Bone marrow (tissue), 2 donors: ENCODE data around the gene OR5D13.

Source experiments
- DNase-seq, 2 donors: peaks; one replicate each; lab custom pipeline; 2025; lab: John Stamatoyannopoulos, UW

OR5D13 gene

GRCh38 chr11:55773138-55773537 lies at the start of gene OR5D13:
TSS of gene OR5D13 (plus strand) at chr11:55773438. CDS start at chr11:55773438, 0 bp downstream.
- DNase-seq: no peak

DNA sequence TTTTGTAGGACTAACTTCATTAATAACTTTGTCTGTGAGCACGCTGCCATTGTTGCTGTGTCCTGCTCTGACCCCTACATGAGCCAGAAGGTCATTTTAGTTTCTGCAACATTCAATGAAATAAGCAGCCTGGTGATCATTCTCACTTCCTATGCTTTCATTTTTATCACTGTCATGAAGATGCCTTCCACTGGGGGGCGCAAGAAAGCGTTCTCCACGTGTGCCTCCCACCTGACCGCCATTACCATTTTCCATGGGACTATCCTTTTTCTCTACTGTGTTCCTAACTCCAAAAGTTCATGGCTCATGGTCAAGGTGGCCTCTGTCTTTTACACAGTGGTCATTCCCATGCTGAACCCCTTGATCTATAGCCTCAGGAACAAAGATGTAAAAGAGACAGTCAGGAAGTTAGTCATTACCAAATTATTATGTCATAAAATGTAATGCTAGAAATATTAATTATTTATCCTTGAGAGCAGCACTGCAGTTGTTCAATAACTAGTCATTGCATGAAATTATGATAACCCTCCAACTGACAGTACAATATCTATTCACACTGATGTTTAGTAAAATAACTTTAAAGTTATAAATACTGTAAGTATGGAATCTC lies 46.4 kb upstream of the OR5D13 start:
- no peak for DNase-seq

DNA sequence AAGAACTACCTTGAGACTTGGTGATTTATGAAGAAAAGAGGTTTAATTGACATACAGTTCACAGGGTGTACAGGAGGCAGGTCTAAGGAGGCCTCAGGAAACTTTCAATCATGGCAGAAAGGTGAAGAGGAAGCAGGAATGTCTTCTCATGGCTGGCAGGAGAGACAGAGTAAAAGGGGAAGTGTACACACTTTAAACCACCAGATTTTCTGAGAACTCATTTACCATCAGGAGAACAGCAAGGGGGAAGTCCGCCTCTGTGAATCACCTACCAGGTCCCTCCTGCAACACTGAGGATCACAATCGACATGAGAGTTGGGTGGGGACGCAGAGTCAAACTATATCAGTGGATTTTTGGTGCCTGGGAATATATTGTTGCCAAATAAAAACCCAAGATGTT lies 40.3 kb upstream of the OR5D13 start:
- no peak for DNase-seq

DNA sequence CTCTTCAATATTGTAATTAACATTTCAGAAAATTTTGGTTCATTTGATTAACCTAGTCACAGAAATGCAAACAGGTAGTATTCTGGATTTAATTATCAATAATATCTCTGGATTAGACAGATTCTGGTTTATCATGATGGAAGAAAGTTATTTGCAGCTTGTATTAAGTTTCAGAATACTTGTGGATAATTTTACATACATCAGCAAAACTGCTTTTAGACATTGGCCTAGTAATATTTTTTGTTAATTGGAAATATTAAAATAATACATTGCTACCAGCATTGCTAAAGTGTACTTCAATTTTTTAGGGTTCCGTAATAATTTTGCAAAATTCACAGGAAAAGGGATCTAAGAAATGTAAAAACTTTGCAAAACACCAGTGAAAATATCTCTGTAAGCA lies 18.4 kb downstream of the OR5D13 start:
- no peak for DNase-seq

GRCh38 chr11:55793321-55793720 lies 20.1 kb downstream of the OR5D13 start:
- no peak for DNase-seq

DNA sequence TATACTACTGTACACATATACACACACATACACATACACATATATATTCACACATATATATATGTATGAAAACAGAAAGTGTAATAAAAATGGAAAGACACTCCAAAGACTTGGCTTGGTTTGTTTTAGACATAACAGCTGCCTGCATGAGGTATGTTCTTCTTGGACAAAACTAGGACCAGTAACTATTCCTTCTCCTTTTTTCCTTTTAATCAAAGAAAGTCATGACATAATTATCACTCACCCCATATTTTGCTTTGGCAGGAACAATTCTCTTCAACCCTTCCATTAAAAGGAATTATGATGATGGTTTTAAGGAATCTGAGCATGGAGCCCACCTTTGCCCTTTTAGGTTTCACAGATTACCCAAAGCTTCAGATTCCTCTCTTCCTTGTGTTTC lies 22.0 kb downstream of the OR5D13 start, which contains the start of gene OR5D14:
OR5D14 (plus strand) TSS at position 301 of the 400 bp plus-strand sequence; CDS start at position 301, 0 bp downstream.
- DNase-seq: no peak

- DNase-seq: no peak
Measured at GRCh38 chr11:55806248-55806647, 33.0 kb downstream of the OR5D13 start.

DNA sequence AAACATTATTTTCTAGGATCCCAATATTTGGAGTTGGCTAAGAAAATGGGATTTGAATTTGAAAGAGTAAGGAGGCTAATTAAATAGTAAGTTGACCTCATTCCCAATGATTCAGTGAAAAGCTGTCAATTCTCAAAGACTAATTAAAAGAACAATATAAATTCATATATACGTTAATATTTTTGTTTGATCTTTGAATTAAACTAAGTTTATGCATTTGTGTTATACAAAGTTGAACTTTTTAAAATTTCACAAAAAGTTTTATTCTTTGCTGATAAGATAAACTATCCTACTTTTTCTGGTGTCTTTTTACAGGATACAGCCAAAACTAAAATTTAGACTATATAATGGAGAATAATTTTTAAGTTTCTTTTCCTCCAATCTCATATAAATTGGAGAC lies 37.8 kb downstream of the OR5D13 start, which contains the start of gene OR5L1:
OR5L1 (plus strand) TSS at position 301 of the 400 bp plus-strand sequence. CDS start 100 bp downstream, outside the sequence.
- DNase-seq: no peak

DNA sequence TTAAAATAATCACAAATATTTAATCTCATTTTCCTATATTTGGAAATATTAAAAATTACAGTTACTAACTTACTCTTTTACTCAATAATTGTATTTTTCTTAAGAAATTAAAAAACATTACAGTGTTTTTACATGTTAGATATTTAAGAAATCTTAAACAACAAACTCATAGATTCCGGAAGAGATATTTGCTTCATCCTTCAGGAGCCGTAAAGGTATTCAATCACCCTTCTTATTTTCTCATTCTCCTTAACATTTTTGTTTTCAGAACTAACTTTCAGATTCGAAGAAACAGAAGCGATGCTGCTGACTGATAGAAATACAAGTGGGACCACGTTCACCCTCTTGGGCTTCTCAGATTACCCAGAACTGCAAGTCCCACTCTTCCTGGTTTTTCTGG lies 46.1 kb downstream of the OR5D13 start, which contains the start of gene OR5D18:
OR5D18 (plus strand) TSS at position 301 of the 400 bp plus-strand sequence; CDS start at position 301, 0 bp downstream.
- DNase-seq: no peak
